Spleen (tissue), 11 donors: Measurements from ENCODE around the gene TMEM181. TPM values are rescaled to one million over a fixed set of nuclear protein-coding genes. Genes with fewer than 3 reads are reported as not detected.
"Not testable (repeated sequence)": the region's sequence is repeated elsewhere in the genome, so short reads cannot be mapped to it uniquely, and the experiment has no call there.

Experiments
- DNase-seq: peaks from one replicate; pipeline ENCODE4 v3.0.0-alpha.2; 2020
- H3K27ac ChIP-seq, 8 donors: fragments of 200-600 bp; sonication (generic) in 7 of 8; 1 replicate in 4 of 8; 2 replicates in 4 of 8; pipeline versions ENCODE4 v1.5.0 to v1.8.0; 2016 to 2021; ENCODE audit warnings: inconsistent platforms in 4 of 8, mild to moderate bottlenecking in 4 of 8, moderate library complexity in 1 of 8
- H3K27me3 ChIP-seq, 7 donors: fragments of 200-600 bp; sonication (generic) in 6 of 7; replicated peaks in 1 of 7; 1 replicate in 4 of 7; 2 replicates in 3 of 7; pipeline versions ENCODE4 v1.5.0 to v1.8.0; 2016 to 2021; ENCODE audit warnings: inconsistent platforms in 3 of 7, mild to moderate bottlenecking in 1 of 7
- H3K36me3 ChIP-seq, 6 donors: fragments of 200-600 bp; sonication (generic) in 5 of 6; 1 replicate in 4 of 6; 2 replicates in 2 of 6; pipeline versions ENCODE4 v1.5.0 to v1.8.0; 2016 to 2021; ENCODE audit warnings: inconsistent platforms in 2 of 6
- H3K4me1 ChIP-seq, 6 donors: fragments of 200-600 bp; sonication (generic) in 5 of 6; 1 replicate in 3 of 6; 2 replicates in 3 of 6; pipeline versions ENCODE4 v1.5.0 to v1.8.0; 2016 to 2021; ENCODE audit warnings: inconsistent platforms in 3 of 6
- H3K4me3 ChIP-seq, 8 donors: fragments of 200-600 bp; sonication (generic) in 7 of 8; 1 replicate in 4 of 8; 2 replicates in 4 of 8; pipeline versions ENCODE4 v1.5.0 to v1.8.0; 2016 to 2021; ENCODE audit warnings: inconsistent platforms in 4 of 8, mild to moderate bottlenecking in 4 of 8, moderate library complexity in 2 of 8
- H3K9me3 ChIP-seq, 8 donors: fragments of 200-600 bp; sonication (generic) in 7 of 8; 1 replicate in 4 of 8; 2 replicates in 4 of 8; pipeline versions ENCODE4 v1.5.0 to v1.8.0; 2016 to 2021; ENCODE audit warnings: inconsistent platforms in 4 of 8
- CTCF ChIP-seq, 11 experiments: fragments of 200-600 bp in 7 of 11; fragments of 450-650 bp in 4 of 11; sonication (generic) in 4 of 11; IDR thresholded peaks in 8 of 11; conservative IDR thresholded peaks in 3 of 11; 1 replicate in 7 of 11; 2 replicates in 4 of 11; pipeline versions ENCODE4 v1.4.0 to v1.8.0; 2016 to 2021; ENCODE audit warnings: antibody characterized with exemption in 11 of 11, inconsistent platforms in 4 of 11, mild to moderate bottlenecking in 1 of 11
- POLR2A ChIP-seq, 3 donors: fragments of 450-650 bp; IDR thresholded peaks; one replicate each; pipeline ENCODE4 v1.5.1; 2017; ENCODE audit warnings: antibody characterized with exemption in 3 of 3, mild to moderate bottlenecking in 1 of 3
- POLR2AphosphoS5 ChIP-seq, 3 donors: sonication (generic); formaldehyde crosslinking; IDR thresholded peaks; one replicate each; pipeline ENCODE4 v1.5.1; 2017; ENCODE audit warnings: antibody characterized with exemption in 3 of 3
- WGBS, 5 donors: extraction: QIAGEN DNeasy Blood & Tissue Kit in 3 of 5; methylation state at CpG; one replicate each; pipeline versions ENCODE4 v1.1.5 to v1.1.7; 2013 to 2018; 5-methylcytosine and 5-hydroxymethylcytosine counted together
- intact Hi-C: fragments of 100-400 bp; cut with DNase I; formaldehyde crosslinking; loops from one replicate; pipeline ENCODE4 v1.15.0; 2023; ENCODE audit warnings: low total_unique reads
- polyA plus RNA-seq, 3 donors: library from polyadenylated mRNA; stranded (reverse); fragments of 200-250 nt; gene quantifications; one replicate each; pipeline ENCODE4 v1.2.1, GENCODE V29; 2013
- total RNA-seq, 7 donors: library from RNA; depleted of rRNA in 3 of 7; stranded (reverse); fragments of >200 nt in 3 of 7; fragmentation: NEBNext Ultra II Directional in 4 of 7; extraction: Animal tissue kit (Norgen Biotek cat#: 25700) in 4 of 7; gene quantifications; one replicate each; pipeline versions ENCODE4 v1.1.0 to v1.2.1, GENCODE V29; 2016 to 2021
- donor health status: healthy with polysubstance abuse.
- donor health status: DM: no; HTN: no; CAD: no; lungs with moderate emphysema.
- donor health status: DM: no; HTN: no; CAD: no.
- donor health status: Bipolar disorder and iron deficiency.
- donor health status: healthy.
- donor health status: DM: no; HTN: no; CAD: no.
- donor health status: DM: yes; HTN: yes; CAD: no.

TMEM181 gene
- total and polyA plus RNA-seq, 10 donors, result 7.0 to 39.4 (median 23.6) TPM

- WGBS, 5 donors, result 6 to 9% (median 7%) methylated on average over 16 to 18 of the region's 18 CpGs
Observed at GRCh38 chr6:158518191-158519127, 41.4 kb upstream of the TMEM181 start.

GRCh38 chr6:158519300-158519699 lies 40.6 kb upstream of the TMEM181 start:
- DNase-seq, result no peak
- WGBS, 5 donors, result 66 to 84% (median 77%) methylated on average over 3 of the region's 3 CpGs

More at GRCh38 chr6:158518191-158519127, 41.4 kb upstream of the TMEM181 start:
- Histone ChIP-seq H3K27ac (peak overlapping the region in 2 of 8 donors; percentile 36 to 51), H3K27me3 (peaks cover 0 to 72% (median 35%) of the 10 kb centered on the region in 7 donors), H3K9me3 (no peaks in the 10 kb centered on the region), H3K36me3 (no peaks in the 10 kb centered on the region), H3K4me3 (peak overlapping the region in 5 of 8 donors; percentile 0 to 58 (median 13)), H3K4me1 (peaks cover 6 to 40% (median 17%) of the 10 kb centered on the region in 6 donors)
- intact Hi-C loops, result loop anchor here (10.0 kb wide), 1 partner anchor 294 kb away; no protein-coding TSS in a partner anchor
- DNase-seq, result no peak
- TF ChIP-seq POLR2AphosphoS5 (IDR thresholded peaks at IDR 0.05), result peak in 2 of 3 donors; percentile 3 to 9
- peak in 8 of 11 experiments; percentile 12 to 57 (median 47) for TF ChIP-seq CTCF (IDR thresholded peaks at IDR 0.05 in 8 of 11, conservative IDR thresholded peaks at IDR 0.05 in 3 of 11)
- no peak for TF ChIP-seq POLR2A (IDR thresholded peaks at IDR 0.05)

GRCh38 chr6:158519761-158520160 lies 40.1 kb upstream of the TMEM181 start:
- H3K4me1 ChIP-seq, result peaks cover 6 to 32% (median 17%) of the 10 kb centered on the region in 6 donors
- peaks cover 0 to 85% (median 41%) of the 10 kb centered on the region in 7 donors for H3K27me3 ChIP-seq
- H3K27ac ChIP-seq, result no peak overlapping the region
- no peaks in the 10 kb centered on the region for H3K9me3 ChIP-seq
- H3K4me3 ChIP-seq, result no peak overlapping the region
- TF ChIP-seq POLR2AphosphoS5 (IDR thresholded peaks at IDR 0.05), result no peak
- no peak for TF ChIP-seq CTCF (IDR thresholded peaks at IDR 0.05 in 8 of 11, conservative IDR thresholded peaks at IDR 0.05 in 3 of 11)
- no peak for TF ChIP-seq POLR2A (IDR thresholded peaks at IDR 0.05)
- intact Hi-C loops, result loop anchor here (10.0 kb wide), 1 partner anchor 295 kb away; no protein-coding TSS in a partner anchor
- DNase-seq, result no peak
- WGBS, 5 donors, result 64 to 87% (median 68%) methylated on average over 4 of the region's 4 CpGs
- no peaks in the 10 kb centered on the region for H3K36me3 ChIP-seq

More at GRCh38 chr6:158519300-158519699, 40.6 kb upstream of the TMEM181 start:
- Histone ChIP-seq H3K36me3 (no peaks in the 10 kb centered on the region), H3K4me1 (peaks cover 6 to 36% (median 17%) of the 10 kb centered on the region in 6 donors), H3K9me3 (no peaks in the 10 kb centered on the region), H3K27me3 (peaks cover 0 to 81% (median 41%) of the 10 kb centered on the region in 7 donors), H3K4me3 (no peak overlapping the region), H3K27ac (no peak overlapping the region)
- TF ChIP-seq POLR2A (IDR thresholded peaks at IDR 0.05) (no peak), POLR2AphosphoS5 (IDR thresholded peaks at IDR 0.05) (no peak), CTCF (IDR thresholded peaks at IDR 0.05 in 8 of 11, conservative IDR thresholded peaks at IDR 0.05 in 3 of 11) (no peak)
- intact Hi-C loops, result loop anchor here (10.0 kb wide), 1 partner anchor 294 kb away; no protein-coding TSS in a partner anchor

GRCh38 chr6:158520975-158521374 lies 38.9 kb upstream of the TMEM181 start:
- H3K9me3 ChIP-seq, H3K27ac ChIP-seq, DNase-seq, H3K36me3 ChIP-seq, H3K4me3 ChIP-seq, intact Hi-C loops: not testable (repeated sequence)
- WGBS, 5 donors, result 83 to 95% (median 90%) methylated on average over 7 of the region's 7 CpGs
- peaks cover 0 to 96% (median 41%) of the 10 kb centered on the region in 7 donors for H3K27me3 ChIP-seq
- peaks cover 6 to 27% (median 17%) of the 10 kb centered on the region in 6 donors for H3K4me1 ChIP-seq
